NB4 (cell line): ENCODE results near the gene C1orf50.

Source experiments
- DNase-seq: peaks from one replicate; pipeline ENCODE4 v3.0.0; 2010; ENCODE audit warnings: low read depth
- H3K4me3 ChIP-seq: one replicate; pipeline ENCODE4 v1.5.1; 2011; ENCODE audit warnings: mild to moderate bottlenecking, low read depth, low read length, moderate library complexity
- CTCF ChIP-seq: IDR thresholded peaks from one replicate; pipeline ENCODE4 v1.5.1; 2012; ENCODE audit warnings: low read depth, low read length
- MAX ChIP-seq: IDR thresholded peaks from 2 replicates; pipeline ENCODE4 v1.6.1; 2011; ENCODE audit warnings: low read depth, low read length
- MYC ChIP-seq: IDR thresholded peaks from 2 replicates; pipeline ENCODE4 v1.6.1; 2011; ENCODE audit warnings: low read depth, low read length
- POLR2A ChIP-seq: IDR thresholded peaks from 2 replicates; pipeline ENCODE4 v1.6.1; 2011; ENCODE audit warnings: mild to moderate bottlenecking; ENCODE audit not compliant: insufficient read length; ENCODE audit errors: extremely low read depth

The C1orf50 gene

GRCh38 chr1:42822800-42823392 lies 55.8 kb downstream of the C1orf50 start:
- H3K4me3 ChIP-seq, result no peak overlapping the region
- TF ChIP-seq MYC (no peak), MAX (no peak), CTCF (no peak), POLR2A (no peak)
- peak; percentile 39 for DNase-seq

GRCh38 chr1:42824481-42825035 lies 57.5 kb downstream of the C1orf50 start:
- no peak for DNase-seq
- H3K4me3 ChIP-seq, result no peak overlapping the region
- TF ChIP-seq MYC, result no peak
- TF ChIP-seq MAX, result no peak
- TF ChIP-seq CTCF, result no peak
- TF ChIP-seq POLR2A, result no peak

DNA sequence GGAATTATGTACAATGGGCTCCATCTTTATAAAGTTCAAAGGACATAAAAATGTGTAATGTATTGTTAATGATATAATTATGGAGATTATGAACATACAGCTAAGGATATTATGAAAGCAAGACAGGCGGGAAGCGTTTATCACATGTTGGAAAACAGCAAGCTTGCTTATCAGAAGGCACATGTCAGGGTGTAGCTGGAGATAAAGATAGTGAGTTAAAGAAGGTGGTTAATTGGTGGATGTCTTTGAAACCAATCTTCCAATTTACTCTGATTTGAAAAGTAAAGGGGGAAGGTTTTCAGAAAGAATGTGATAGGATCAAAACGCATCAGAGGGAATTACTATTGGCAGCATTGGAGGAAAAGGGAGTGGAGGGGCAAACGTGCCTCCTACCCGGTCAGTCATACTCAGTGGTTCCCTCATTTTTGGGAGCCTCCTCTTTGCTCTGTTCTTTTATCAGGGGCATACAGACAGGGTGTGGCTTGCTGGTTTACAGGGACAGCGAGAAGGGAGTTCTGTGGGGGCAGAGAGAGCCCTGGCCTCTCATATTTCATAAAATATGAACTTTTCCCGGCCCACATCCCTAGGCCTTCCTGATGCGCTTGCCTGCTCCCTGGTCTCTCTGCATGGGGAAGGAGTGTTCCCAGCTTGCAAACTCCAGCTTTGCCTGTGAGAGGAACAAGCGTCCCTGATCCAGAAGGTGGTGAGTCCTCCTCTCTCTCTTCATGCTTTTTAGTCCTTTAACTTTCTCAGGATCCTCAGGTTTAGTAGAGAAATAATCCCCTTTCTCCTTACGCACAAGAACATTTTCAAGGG lies 58.2 kb downstream of the C1orf50 start:
- no peak overlapping the region for H3K4me3 ChIP-seq
- no peak for DNase-seq
- TF ChIP-seq MAX, result no peak
- no peak for TF ChIP-seq CTCF
- no peak for TF ChIP-seq MYC
- TF ChIP-seq POLR2A, result no peak
